ENCODE results near the gene ADAMTS6. TPM values are rescaled to one million over a fixed set of nuclear protein-coding genes. Genes with fewer than 3 reads are reported as not detected.

The ADAMTS6 gene
- total RNA-seq, 2 donors from 2014 or later: 0.91 to 20.7 TPM

DNA sequence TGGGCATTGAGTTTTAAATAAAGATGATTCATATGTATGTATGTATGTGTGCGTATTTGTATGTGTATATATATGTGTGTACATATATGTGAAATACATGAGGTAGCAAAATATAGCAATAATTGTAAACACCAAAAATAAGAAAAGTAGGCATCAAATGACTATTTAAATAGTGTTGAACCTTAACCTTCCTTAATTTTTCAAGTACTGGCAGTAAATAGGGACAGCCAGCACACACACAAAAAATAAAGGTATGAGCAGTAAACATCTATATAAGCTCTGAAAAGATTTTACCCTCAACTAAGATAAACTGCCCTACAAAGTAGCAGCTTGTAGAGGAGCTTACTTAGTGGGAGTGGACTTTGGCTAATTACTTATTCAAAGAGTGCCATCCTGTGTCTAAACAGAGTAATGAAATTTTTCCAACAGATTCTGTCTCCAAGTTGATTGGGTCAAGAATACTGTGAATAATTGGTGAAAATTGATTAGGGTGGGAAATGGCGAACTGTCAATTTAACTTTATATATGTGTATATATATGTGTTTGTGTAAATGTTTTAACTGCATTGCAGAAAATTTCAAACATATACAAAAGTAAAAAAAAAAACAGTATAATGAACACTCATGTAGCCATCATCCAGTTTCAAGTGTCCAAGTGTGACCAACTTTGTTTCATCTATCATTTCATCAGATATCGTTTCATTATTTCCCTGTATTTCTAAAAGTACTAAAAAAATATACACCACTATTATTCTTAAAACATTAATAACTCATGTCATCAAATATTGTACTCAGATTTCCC lies 2.0 kb upstream of the ADAMTS6 start:
- no peaks in the 10 kb centered on the region for H3K27me3 ChIP-seq (replicated peaks; ENCODE audit: insufficient read depth)
- TF ChIP-seq POLR2AphosphoS5 (IDR thresholded peaks at IDR 0.05): no peak
- TF ChIP-seq, protein P1, sequence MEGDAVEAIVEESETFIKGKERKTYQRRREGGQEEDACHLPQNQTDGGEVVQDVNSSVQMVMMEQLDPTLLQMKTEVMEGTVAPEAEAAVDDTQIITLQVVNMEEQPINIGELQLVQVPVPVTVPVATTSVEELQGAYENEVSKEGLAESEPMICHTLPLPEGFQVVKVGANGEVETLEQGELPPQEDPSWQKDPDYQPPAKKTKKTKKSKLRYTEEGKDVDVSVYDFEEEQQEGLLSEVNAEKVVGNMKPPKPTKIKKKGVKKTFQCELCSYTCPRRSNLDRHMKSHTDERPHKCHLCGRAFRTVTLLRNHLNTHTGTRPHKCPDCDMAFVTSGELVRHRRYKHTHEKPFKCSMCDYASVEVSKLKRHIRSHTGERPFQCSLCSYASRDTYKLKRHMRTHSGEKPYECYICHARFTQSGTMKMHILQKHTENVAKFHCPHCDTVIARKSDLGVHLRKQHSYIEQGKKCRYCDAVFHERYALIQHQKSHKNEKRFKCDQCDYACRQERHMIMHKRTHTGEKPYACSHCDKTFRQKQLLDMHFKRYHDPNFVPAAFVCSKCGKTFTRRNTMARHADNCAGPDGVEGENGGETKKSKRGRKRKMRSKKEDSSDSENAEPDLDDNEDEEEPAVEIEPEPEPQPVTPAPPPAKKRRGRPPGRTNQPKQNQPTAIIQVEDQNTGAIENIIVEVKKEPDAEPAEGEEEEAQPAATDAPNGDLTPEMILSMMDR (IDR thresholded peaks at IDR 0.05): peak in 3 of 4 experiments; percentile 34 to 66 (median 64)
- TF ChIP-seq POLR2A (IDR thresholded peaks at IDR 0.05): no peak
- intact Hi-C loops (cut with DNase I): loop anchor here (2.0 to 5.0 kb wide), 4 partner anchors 383 to 851 kb away; no protein-coding TSS in a partner anchor
- peak overlapping the region; percentile 87 to 93 for H3K27ac ChIP-seq
- no peaks in the 10 kb centered on the region for H3K9me3 ChIP-seq
- DNase-seq (ENCODE audit: low spot score): no peak
- H3K36me3 ChIP-seq: no peaks in the 10 kb centered on the region
- peak overlapping the region; percentile 30 to 44 for H3K4me3 ChIP-seq
- 30% methylated on average over 3 of the region's 3 CpGs for WGBS
- peaks cover 2% of the 10 kb centered on the region for H3K4me1 ChIP-seq (replicated peaks)

DNA sequence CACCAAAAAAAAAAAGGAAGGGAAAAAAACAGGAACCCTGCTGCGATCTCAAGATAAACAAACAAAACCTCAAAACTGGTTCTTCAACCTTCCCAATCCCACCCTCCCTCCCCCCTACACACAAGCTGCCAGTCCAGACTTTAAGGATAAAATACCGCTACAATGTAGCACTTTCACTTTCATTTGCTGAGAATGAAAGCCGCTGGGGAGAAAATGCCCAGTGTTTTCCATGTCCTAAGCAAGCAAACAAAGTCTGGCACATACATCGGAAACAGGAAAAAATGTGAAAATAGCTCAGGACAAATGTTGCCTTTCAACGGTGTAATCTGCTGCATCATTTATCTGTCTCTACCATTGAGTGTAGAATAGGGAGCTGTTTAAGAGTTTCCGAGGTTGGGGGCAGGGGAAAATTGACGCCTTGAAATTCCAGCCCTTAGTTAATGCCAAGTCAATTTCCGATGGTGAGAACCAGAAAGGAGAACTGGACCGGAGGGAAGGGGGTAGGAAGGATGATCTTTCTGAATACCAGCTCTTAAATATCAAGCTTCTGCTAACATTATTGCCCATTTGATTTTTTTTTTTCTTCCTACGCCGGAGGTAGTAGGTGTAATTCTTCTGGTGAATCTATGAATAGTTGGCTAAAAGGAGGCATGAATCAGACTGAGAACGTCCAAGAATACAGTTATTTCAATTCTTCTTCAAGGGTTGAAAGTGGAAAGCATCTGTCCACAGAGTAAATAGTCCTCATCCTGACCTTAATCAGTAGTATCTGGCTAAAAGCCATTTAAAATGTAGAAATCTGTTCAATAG lies 1.2 kb upstream of the ADAMTS6 start:
- intact Hi-C loops (cut with DNase I): loop anchor here (2.0 to 5.0 kb wide), 4 partner anchors 382 to 851 kb away; no protein-coding TSS in a partner anchor
- H3K4me3 ChIP-seq: peak overlapping the region; percentile 30 to 44
- no peak for TF ChIP-seq POLR2AphosphoS5 (IDR thresholded peaks at IDR 0.05)
- H3K27me3 ChIP-seq (replicated peaks; ENCODE audit: insufficient read depth): no peaks in the 10 kb centered on the region
- no peaks in the 10 kb centered on the region for H3K9me3 ChIP-seq
- DNase-seq (ENCODE audit: low spot score): no peak
- no peaks in the 10 kb centered on the region for H3K36me3 ChIP-seq
- H3K27ac ChIP-seq: peak overlapping the region; percentile 87 to 93
- 0% methylated on average over 12 of the region's 12 CpGs for WGBS
- peaks cover 2% of the 10 kb centered on the region for H3K4me1 ChIP-seq (replicated peaks)

DNA sequence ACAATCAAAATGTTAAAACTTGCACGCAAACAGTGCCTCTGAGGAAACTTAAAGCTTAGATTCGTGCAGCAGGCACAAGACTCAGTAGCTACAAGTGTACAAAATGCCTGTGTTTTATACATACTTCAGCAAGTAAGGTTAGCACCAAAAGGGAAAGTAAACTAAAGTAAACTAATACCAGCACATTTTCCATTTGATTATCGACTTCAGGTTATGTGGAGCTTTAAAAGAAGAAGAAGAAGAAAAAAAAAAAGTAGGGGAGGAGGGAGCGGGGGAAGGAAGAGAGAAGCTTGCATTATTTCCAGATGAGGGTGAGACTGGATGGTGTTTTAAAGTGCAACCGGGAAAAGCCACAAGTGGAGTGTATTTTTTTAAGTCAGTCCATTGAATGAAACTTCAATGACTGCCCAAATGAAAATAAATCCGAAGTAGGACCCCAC lies 596 bp upstream of the ADAMTS6 start:
- DNase-seq (ENCODE audit: low spot score): no peak
- intact Hi-C loops (cut with DNase I): loop anchor here (2.0 to 5.0 kb wide), 4 partner anchors 382 to 850 kb away; no protein-coding TSS in a partner anchor
- Histone ChIP-seq H3K4me3 (peak overlapping the region; percentile 30 to 44), H3K27me3 (replicated peaks; ENCODE audit: insufficient read depth) (no peaks in the 10 kb centered on the region), H3K4me1 (replicated peaks) (peaks cover 2% of the 10 kb centered on the region), H3K9me3 (no peaks in the 10 kb centered on the region), H3K27ac (peak overlapping the region; percentile 87 to 93), H3K36me3 (no peaks in the 10 kb centered on the region)
- WGBS: 0% methylated on average over 6 of the region's 6 CpGs
- TF ChIP-seq POLR2A (IDR thresholded peaks at IDR 0.05) (no peak), POLR2AphosphoS5 (IDR thresholded peaks at IDR 0.05) (no peak)
- TF ChIP-seq, protein P1 (IDR thresholded peaks at IDR 0.05): no peak

DNA sequence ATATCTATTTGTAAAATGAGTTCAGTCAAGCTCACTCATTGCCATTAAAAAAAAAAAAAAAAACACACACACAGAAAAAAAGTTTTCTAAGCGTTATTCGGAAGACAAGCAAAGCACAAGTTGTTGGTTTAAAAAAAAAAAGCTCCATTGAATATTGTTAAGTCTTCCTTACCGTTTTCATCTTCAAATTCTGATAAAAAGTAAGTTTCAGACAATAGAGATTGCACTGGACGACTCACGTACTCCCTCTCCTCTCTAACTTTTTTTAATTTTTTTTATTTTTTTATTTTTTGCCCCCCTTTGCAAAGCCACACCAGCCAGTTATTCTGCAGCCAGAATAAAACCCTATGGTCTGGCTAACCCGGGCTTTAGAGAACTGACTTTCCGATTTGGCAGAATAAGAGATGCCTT lies 544 bp downstream of the ADAMTS6 start:
- Histone ChIP-seq H3K27me3 (replicated peaks; ENCODE audit: insufficient read depth) (no peaks in the 10 kb centered on the region), H3K36me3 (no peaks in the 10 kb centered on the region), H3K4me1 (replicated peaks) (peaks cover 2% of the 10 kb centered on the region), H3K4me3 (peak overlapping the region; percentile 30 to 44), H3K27ac (peak overlapping the region; percentile 87 to 93), H3K9me3 (no peaks in the 10 kb centered on the region)
- intact Hi-C loops (cut with DNase I): loop anchor here (5.0 kb wide), 2 partner anchors 524 to 849 kb away; no protein-coding TSS in a partner anchor
- TF ChIP-seq, protein P1 (IDR thresholded peaks at IDR 0.05): no peak
- TF ChIP-seq POLR2A (IDR thresholded peaks at IDR 0.05) (no peak), POLR2AphosphoS5 (IDR thresholded peaks at IDR 0.05) (no peak)
- no peak for DNase-seq (ENCODE audit: low spot score)
- WGBS: 0% methylated on average over 7 of the region's 7 CpGs

GRCh38 chr5:65480306-65480865 lies 1.3 kb downstream of the ADAMTS6 start:
- Histone ChIP-seq H3K9me3 (no peaks in the 10 kb centered on the region), H3K27me3 (replicated peaks; ENCODE audit: insufficient read depth) (no peaks in the 10 kb centered on the region), H3K27ac (peak overlapping the region in 1 of 2 donors; percentile 52), H3K4me3 (peak overlapping the region; percentile 13 to 22), H3K36me3 (no peaks in the 10 kb centered on the region), H3K4me1 (replicated peaks) (peaks cover 2% of the 10 kb centered on the region)
- under 1% methylated on average over 15 of the region's 15 CpGs for WGBS
- DNase-seq (ENCODE audit: low spot score): peak; percentile 65
- intact Hi-C loops (cut with DNase I): loop anchor here (5.0 kb wide), 2 partner anchors 523 to 848 kb away; no protein-coding TSS in a partner anchor
- TF ChIP-seq POLR2AphosphoS5 (IDR thresholded peaks at IDR 0.05): peak; percentile 43
- TF ChIP-seq, protein P1 (IDR thresholded peaks at IDR 0.05): no peak
